GM19239 (cell line): ENCODE data around the gene SIDT1.

Experiments
- DNase-seq: peaks from one replicate; pipeline ENCODE4 v3.0.0; 2011; ENCODE audit warnings: low spot score; ENCODE audit not compliant: insufficient read length
- FAIRE-seq: peaks from 2 replicates; lab custom pipeline; 2011; peaks lifted over from hg19 to GRCh38; lab: Jason Lieb, UNC

Gene SIDT1

DNA sequence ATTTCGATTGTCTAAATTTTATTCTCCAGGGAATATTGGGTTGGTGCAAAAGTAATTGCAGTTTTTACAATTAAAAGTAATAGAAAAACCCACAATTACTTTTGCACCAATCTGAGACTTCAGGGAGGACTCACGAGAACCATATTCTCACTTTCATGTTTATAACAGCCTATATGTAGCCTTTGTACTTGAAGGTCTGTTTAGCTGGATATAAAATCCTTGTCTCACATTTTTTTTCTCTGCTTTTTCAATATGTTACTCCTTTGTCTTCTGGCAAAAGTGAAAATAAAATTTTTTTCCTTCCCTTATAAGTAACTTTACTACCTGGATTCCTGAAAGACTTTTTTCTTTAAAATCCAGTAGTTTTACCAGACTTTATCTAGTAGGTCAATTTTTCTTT lies 9.2 kb downstream of the SIDT1 start:
- FAIRE-seq, result peak; percentile 80
- no peak for DNase-seq

DNA sequence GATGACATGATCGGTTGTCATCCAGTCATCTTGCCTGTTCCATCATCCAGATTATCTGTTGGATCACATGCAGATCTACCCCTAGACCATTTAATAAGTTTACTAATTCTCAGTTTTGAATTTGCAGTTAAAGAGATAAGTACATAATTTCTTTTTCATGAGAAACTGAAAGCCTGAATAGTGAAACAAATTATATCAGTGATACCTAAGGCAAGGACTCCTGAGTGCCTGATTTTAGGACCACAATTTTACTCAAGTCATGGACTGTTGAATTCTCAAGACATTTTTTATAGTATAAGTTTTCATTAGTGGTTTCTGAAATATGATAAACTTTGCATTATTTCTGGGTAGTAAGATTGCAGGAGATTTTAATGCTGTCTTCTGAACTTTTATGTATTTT lies 13.2 kb downstream of the SIDT1 start:
- FAIRE-seq (peak; percentile 89), DNase-seq (no peak)

DNA sequence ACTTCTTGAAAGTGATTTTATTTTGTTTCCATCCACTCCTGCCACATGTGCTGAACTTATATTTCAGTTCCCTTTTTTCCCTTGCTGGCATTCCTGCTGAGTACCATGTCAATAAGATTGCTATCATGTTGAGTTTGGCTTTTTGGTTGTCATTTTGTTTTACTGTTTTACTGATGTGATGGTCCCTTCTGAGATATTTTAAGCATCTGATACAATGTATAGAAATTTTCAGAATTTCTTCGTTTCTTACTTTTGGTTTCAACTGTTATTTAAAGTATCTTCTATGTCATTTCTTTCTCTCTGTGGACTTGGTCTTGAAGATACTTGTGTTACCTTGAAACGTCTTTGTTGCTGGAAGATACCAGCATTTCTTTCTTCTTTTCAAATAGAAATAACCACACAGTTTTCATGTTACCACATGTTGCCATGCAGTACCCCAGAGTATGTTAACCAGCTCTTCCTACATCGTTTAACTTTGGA lies 14.1 kb downstream of the SIDT1 start:
- DNase-seq (no peak), FAIRE-seq (no peak)

DNA sequence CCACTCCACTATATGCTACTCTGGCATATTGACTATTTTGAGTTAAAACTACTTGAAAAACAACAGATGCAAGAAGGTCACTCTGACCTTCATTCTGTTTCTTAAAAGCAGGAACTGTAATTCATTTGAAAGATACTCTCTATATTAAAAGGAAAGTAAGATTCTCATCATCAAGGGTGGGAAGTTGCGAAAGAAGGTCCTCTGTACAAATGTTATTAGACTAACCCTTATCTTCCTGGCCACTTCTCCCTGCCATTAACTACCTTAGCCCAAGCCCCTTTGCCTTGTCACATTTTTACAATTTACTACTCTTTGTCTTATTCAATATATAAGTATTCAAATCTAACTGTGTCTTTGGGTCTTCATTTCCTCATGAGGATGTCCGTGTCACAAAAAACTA lies 16.1 kb downstream of the SIDT1 start:
- FAIRE-seq, result no peak
- DNase-seq, result no peak

DNA sequence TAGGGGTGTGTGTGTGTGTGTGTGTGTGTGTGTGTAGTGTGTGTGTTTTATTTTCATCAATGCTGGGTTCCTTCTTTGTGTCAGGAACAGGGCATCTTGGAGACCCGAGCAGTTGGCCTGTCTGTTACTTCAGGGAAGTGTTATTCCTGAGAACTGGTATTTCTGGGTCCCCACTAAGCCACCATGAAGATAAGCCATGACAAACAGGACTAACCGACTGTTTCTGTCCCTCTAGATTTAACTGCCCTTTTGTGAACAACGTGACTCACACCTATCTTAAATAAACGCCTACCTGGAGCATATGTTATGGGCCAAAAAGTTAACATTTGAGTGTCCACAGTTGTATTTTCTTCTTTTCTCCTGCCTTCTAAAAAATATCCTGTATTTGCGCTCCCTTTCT lies 19.5 kb downstream of the SIDT1 start:
- FAIRE-seq (peak; percentile 49), DNase-seq (no peak)

DNA sequence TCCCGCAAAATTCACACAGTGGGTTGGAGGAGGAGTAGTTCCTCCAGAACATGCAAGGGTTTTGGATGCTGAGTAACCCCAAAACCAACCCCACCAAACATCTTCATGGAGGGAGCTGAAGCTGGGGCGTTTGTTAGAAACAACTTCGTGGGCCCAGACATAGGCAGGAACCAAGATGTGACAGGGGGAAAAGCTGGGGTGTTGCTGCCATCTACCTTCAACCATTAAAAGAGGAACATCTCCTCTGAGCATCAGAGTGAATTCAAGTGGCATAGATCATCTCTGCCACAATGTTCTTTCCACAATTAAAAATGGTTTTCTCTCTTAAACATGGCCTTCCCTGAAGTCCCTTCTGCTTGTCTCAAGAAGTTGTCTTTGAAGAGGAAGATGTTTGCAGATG lies 20.5 kb downstream of the SIDT1 start:
- FAIRE-seq (peak; percentile 56), DNase-seq (no peak)

DNA sequence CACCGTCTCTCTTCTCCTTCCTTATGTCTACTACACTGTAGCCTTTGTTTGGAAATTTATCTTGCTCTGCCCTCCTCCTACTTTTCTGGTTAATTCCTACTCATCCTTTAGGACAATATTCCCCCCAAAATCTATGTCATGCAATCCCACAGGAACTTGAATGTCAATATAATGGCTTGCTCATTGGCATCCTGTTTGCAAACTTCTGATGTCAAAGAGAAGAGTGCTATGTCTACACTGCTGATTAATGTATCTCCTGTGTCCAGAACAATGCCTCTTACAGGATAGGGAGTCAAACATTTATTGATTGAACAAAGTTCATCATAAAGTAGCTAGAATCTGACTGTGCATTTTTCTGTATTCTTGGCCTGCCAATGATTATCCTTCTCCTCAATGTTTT lies 22.8 kb downstream of the SIDT1 start:
- FAIRE-seq (no peak), DNase-seq (no peak)

DNA sequence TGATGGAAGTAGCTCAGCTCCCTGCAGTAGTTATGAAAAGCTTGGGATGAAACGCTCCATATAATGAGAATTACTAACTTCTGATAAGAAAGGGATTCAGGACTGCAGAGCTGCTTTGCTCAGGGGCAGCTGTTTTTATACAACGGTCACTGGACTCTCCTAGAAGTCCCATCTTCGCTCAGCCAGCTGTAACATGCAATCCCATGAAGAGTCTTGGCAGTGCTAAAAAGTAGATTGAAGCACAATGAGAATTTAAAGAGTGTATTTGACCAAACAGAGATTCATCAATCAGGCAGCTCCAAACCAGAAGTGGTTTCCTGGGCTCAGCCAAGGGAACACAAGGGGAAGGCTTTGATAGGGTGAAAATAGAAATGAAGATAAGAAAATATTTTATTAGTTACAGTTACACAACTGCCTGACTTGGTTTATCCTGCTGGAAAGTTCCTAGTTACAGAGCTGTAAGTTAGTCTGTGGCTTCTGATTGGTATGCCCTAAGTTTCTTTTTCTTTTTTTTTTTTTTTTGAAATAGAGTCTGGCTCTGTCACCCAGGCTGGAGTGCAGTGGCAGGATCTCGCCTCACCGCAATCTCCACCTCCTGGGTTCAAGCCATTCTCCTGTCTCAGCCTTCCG lies 24.1 kb downstream of the SIDT1 start:
- no peak for FAIRE-seq

DNA sequence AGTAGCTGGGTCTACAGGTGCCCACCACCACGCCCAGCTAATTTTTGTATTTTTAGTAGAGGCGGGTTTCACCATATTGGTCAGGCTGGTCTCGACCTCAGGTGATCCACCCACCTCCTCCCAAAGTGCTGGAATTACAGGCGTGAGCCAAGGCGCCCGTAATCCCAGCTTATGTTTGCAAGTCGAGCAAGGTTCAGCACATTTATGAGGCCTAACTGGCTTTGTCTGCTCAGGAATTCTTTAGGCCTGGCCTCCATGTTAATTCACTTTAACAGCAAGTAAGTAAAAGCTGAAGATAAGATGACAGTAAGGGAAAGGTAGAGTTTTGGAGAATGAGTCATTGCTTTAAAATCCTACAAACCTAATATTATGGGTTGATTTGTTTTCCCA lies 24.6 kb downstream of the SIDT1 start:
- FAIRE-seq, result no peak

More for the DNA sequence above, 24.1 kb downstream of the SIDT1 start:
- no peak for DNase-seq

DNA sequence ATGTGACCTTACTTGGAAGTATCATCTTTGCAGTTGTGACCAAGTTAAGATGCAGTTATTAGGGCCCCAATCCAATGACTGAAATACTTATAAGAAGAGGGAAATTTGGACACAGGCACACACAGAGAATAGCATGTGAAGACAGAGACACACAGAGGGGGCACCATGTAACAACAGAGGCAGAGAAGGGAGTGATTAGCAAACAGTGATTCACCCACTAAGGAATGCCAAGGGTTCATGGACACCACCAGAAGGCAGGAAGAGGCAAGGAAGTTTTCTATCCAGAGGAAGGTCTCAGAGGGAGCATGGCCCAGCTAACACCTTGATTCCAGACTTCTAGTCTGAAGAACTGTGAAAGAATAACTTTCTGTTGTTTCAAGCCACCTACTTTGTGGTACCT lies 25.0 kb downstream of the SIDT1 start:
- FAIRE-seq (no peak), DNase-seq (no peak)

More for the DNA sequence above, 24.6 kb downstream of the SIDT1 start:
- DNase-seq, result no peak

DNA sequence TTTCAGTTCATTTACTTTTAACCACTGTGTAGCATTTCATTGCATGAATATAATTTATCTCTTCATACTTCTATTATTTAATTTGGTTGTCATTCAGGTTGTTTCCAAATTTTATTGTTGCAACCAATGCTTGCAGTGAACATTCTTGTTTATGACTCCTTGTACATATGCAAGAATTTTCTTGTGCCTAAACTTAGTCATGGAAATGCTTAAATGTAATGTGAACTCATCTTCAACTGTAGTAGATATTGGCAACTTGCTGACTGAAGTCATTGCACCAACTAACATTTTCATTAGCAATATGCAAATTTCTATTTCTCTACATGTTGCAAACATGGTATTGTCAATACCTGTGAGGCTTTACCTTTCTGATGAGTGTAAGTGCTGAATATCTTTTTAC lies 26.7 kb downstream of the SIDT1 start:
- DNase-seq, result no peak
- FAIRE-seq, result no peak

DNA sequence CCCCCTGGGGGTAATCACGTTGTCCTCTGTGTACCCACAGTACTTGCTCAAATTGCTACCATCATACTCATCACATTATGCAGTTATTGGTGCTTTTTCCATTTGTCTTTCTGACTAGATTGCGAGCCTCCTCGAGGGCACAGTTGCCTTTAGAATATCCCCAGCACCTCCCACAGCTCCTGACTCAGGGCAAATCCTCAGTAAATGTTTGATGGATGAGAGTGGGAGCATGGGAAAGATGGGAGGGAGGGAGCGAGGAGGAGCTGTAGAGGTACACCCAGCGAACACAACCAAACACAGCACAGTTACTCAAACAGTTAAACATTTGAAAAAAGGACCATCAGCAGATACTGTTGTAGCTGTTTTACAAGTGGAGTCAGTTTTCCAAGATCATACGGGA lies 27.9 kb downstream of the SIDT1 start:
- DNase-seq (no peak), FAIRE-seq (no peak)

DNA sequence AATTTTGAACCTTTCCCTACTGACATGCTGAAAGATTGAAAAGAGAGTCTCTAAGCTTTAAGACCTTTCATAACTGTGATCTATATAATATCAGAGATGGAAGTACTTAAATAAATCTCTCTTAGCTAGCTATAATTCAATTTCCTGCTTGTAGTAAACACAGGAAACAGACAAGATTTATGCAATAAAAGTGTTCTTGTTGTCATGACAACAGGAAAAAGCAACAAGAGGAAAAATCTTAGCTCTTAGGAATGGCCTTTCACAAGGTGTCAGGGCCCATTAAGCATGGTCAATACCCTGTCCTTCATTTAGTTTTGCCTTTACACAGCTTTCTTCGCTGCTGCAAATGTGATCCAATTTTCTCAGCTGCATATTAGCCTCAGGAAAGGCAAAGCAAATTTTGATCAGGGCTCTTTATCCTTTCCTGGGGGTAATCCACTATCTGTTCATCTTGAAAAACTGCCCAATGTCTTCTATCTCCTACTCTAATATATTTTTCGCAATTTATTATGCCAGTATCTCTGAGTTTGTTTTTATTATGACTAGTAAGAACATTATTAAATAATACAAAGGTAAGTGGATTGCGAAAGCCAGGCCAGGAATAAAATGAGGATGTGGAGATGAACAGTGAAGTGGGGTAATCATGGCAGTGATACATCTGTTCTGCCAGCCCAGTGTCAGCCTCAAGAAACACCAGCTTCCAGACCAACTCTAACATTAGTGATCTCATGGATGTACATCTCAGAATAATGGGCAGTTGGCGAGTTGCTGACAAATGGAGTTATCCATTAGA lies 28.7 kb downstream of the SIDT1 start:
- DNase-seq, result no peak
- no peak for FAIRE-seq

DNA sequence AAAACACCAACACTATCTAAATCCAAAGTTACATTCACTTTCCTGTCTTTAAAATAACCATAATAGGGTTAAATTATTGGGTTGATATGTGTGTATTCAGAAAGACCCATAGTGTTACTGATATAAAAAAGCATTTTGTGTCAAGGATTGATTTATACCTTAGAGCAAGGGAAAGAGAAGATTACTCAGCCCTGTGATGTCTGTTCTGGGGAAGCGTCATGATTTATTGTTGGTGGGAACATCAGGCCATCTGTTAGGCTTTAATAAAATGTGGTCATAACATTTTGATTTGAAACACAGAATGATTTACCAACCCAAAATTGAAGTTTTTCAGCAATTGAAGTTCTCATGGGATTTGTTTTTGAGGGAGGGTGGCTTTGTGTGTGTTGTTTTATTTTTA lies 33.2 kb downstream of the SIDT1 start:
- no peak for DNase-seq
- FAIRE-seq, result no peak

DNA sequence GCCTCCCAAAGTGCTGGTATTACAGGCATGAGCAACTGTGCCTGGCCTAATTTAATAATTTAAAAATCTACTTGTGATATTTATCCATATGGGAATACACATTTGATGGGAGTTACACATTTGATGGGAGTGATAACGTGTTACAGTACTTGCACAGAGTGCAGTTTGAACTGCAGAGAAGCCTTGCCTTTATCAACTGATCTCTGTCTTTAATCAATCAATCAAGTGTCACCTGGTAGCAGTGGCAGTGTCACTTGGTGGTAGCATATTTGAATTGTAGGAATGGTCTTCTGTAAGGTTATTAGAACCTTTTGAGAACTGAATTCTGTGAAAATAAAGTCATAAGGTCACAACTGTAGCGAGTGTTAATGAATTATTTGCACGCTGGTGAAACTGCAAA lies 37.8 kb downstream of the SIDT1 start:
- FAIRE-seq (no peak), DNase-seq (no peak)

DNA sequence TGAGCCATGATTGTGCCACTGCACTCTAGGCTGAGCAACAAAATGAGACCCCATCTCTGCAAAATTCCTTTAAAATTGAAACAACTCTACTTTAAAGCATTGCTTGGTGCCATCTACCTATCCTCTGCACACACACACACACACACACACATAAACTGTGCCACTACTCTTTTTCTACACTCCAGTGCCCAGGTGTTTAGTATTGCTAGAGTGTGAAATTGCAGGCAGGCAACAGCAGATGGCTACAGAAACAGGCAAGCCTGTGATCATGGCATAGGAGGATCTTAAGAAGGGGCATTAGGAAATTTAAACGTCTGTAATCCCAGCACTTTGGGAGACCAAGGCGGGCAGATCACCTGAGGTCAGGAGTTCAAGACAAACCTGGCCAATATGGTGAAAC lies 39.0 kb downstream of the SIDT1 start:
- FAIRE-seq (no peak), DNase-seq (no peak)

DNA sequence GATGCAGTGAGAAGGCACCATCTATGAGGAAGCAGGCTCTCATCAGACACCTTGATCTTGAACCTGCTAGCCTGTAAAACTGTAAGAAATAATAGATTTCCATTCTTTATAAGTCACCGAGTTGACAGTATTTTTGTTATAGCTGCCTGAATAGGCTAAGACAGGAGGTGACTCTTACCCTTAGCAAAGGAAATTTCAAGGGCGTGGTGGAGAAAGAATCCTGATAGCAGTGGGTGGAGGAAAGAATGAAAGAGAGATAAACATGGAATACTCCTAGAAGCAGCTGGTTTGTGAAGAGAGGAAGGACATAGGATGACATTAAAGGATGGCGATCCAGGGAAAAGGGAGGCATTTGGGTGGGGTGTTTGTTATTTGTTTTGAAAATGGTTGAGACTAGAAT lies 41.4 kb downstream of the SIDT1 start:
- DNase-seq (no peak), FAIRE-seq (no peak)

DNA sequence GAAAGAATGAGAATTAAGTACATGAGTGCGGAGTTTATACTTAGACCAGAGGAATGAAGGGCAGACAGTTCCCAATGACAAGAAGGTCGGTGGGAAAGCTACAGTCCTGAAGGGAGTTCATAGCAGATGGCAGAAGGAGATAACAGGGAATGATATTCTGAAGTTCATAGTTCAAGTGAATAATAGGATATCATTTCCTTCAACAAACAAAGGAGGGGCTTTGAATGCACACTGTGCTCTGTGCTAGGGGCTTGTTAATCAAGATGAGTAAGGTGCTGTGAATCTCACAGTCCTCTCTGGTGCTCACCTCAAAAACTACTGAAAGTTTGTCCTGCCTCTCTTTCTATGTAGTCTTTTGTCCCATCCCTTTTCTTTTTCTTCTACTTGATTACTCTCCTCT lies 41.9 kb downstream of the SIDT1 start:
- DNase-seq (no peak), FAIRE-seq (no peak)

DNA sequence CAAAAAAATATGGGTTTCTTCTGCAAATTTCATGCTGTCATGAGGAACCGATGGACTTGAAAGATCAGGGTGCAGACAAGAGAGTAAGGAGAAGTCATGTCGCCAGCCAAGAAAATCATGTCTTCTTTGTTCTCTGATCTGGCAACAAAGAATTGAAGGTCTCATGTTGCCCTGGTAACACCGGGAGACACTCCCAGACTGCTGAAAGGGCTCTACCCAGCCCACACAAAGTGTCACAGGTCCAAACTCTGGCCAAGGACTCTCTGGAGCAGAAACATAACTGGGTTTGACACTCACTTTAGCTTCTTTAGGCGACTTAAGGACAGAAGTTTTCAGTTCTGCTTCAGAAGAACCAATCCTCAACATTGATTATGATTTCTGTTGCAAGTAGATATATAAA lies 42.9 kb downstream of the SIDT1 start:
- DNase-seq, result no peak

DNA sequence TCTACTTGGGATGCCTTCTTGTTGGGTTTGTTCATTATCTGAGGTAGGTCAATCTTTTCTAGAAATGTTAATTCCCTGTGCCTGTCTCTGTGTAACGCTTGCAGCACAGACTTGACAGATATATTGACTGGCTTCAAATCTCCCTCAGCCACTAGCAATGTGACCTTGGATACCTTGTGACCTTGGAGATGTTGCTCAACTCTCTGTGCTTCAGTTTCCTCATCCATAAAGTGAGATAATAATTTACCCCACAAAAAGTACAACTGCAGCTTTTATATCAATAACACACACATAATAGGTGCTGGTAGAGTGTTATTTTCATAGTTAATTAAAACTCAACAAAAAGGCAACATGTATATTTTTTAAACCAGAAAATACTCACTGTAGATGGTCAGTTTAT lies 52.9 kb downstream of the SIDT1 start:
- DNase-seq (no peak), FAIRE-seq (no peak)

More for the DNA sequence above, 42.9 kb downstream of the SIDT1 start:
- no peak for FAIRE-seq

DNA sequence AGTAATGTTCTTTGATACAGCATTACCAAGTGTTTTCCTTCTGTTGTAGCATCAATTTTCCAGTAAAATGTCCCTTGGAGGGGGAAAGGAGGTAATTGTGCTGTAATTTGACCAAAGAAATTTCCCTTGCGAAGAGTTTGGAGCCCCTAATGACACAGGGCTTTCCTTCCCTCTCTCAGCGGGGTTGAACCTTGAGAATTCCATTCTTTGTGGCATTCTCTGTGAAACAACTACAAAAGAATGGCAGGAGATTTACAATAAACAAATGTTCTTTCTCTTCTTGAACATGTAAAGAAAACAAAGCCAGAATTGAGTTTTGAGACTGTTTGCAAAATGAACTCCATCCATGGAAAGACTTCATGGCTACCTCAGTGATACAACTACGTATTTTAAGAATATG lies 53.4 kb downstream of the SIDT1 start:
- no peak for DNase-seq
- FAIRE-seq, result peak; percentile 47

DNA sequence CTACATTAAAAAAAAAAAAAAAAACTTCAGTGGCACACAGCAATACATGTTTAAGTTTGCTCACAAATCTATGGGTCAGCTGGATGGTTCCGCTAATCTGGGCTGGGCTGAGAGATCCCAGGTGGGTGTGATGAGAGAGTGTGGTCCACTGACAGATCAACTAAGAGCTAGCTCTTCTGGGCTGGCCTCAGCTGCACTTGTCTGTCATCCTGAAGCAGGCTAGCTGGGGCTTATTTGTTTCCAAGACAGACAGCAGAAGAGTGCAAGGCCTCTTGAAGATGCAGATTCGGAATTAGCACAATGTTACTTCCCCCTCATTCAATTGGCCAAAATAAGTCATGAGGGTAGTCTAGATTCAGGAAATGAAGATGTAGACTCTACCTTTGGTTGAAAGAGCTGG lies 56.5 kb downstream of the SIDT1 start:
- FAIRE-seq (no peak), DNase-seq (no peak)
